MM.1S (cell line): Measurements from ENCODE around the gene CD58.

ENCODE experiments used
- CTCF ChIP-seq: fragments of 300-600 bp; sonication (generic); IDR thresholded peaks from 2 replicates; pipeline ENCODE4 v1.5.1; 2016; ENCODE audit warnings: antibody characterized with exemption, low read length, mixed read lengths
- EZH2 ChIP-seq: fragments of 300-600 bp; sonication (generic); optimal IDR thresholded peaks from 2 replicates; pipeline ENCODE3; 2017; ENCODE audit warnings: low read depth, mild to moderate bottlenecking, antibody characterized with exemption, low read length, mixed read lengths
- EZH2phosphoT487 ChIP-seq: fragments of 300-600 bp; sonication (generic); IDR thresholded peaks from 2 replicates; pipeline ENCODE4 v1.6.1; 2018; ENCODE audit warnings: antibody characterized with exemption, low read length

GRCh38 chr1:116574581-116575291, 3.9 kb upstream of the CD58 start:
- TF ChIP-seq CTCF (peak; percentile 64), EZH2 (no peak), EZH2phosphoT487 (no peak)
